B cell (primary cell): ENCODE results near the gene SLC38A5. TPM values are rescaled to one million over a fixed set of nuclear protein-coding genes. Genes with fewer than 3 reads are reported as not detected.

Source experiments
- ATAC-seq: fragments of 200-7000 bp; cut with Tn5 transposase; one replicate; pipeline ENCODE4 v1.10.0; 2021; ENCODE audit warnings: low read depth, mild to moderate bottlenecking, moderate number of reproducible peaks, moderate library complexity
- CTCF ChIA-PET: fragments of 350-600 bp; sonication (Branson Sonifier 250); formaldehyde crosslinking; loops from one replicate; lab custom pipeline; 2021; ENCODE audit warnings: antibody characterized with exemption, inconsistent platforms; lab: Charles Lee
- POLR2A ChIA-PET: fragments of 350-600 bp; sonication (Branson Sonifier 250); formaldehyde crosslinking; loops from one replicate; lab custom pipeline; 2021; ENCODE audit warnings: antibody characterized with exemption; lab: Charles Lee
- DNase-seq: peaks from one replicate; pipeline ENCODE4 v3.0.0; 2013
- H2AFZ ChIP-seq: 2 replicates; pipeline ENCODE4 v1.6.1; 2012; ENCODE audit warnings: mild to moderate bottlenecking, low read depth, low read length; ENCODE audit not compliant: insufficient read depth, poor library complexity, severe bottlenecking
- H3K27ac ChIP-seq, 2 donors: 1 replicate in 1 of 2; 2 replicates in 1 of 2; pipeline ENCODE4 v1.5.1; 2012 to 2013; ENCODE audit warnings: low read length in 2 of 2, mild to moderate bottlenecking in 2 of 2, moderate library complexity in 1 of 2
- H3K27me3 ChIP-seq, 4 experiments: fragments of 200-600 bp in 1 of 4; sonication (generic) in 1 of 4; replicated peaks in 1 of 4; 1 replicate in 2 of 4; 2 replicates in 2 of 4; pipeline versions ENCODE4 v1.6.1 to v1.7.0; 2013 to 2016; ENCODE audit warnings: low read length in 3 of 4, mild to moderate bottlenecking in 2 of 4, mixed read lengths in 1 of 4, moderate library complexity in 1 of 4; ENCODE audit not compliant: insufficient read depth in 4 of 4, control insufficient read depth in 3 of 4; ENCODE audit errors: control extremely low read depth in 1 of 4
- H3K36me3 ChIP-seq, 2 experiments: replicated peaks in 1 of 2; 1 replicate in 1 of 2; 2 replicates in 1 of 2; pipeline versions ENCODE4 v1.6.1 to v1.7.1; 2013; ENCODE audit warnings: low read length in 1 of 2; ENCODE audit not compliant: insufficient read depth in 2 of 2, control insufficient read depth in 1 of 2; ENCODE audit errors: control extremely low read depth in 1 of 2, extremely low read depth in 1 of 2
- H3K4me1 ChIP-seq, 2 donors: fragments of 200-600 bp in 1 of 2; sonication (generic) in 1 of 2; 1 replicate in 1 of 2; 2 replicates in 1 of 2; pipeline versions ENCODE4 v1.5.1 to v1.6.1; 2013 to 2017; ENCODE audit warnings: low read length in 2 of 2; ENCODE audit not compliant: control insufficient read depth in 2 of 2, insufficient read depth in 2 of 2
- H3K4me2 ChIP-seq: replicated peaks from 2 replicates; pipeline ENCODE3; 2012; ENCODE audit warnings: mild to moderate bottlenecking, low read depth, low read length; ENCODE audit not compliant: poor library complexity, severe bottlenecking
- H3K4me3 ChIP-seq, 5 experiments: fragments of 200-600 bp in 1 of 5; sonication (generic) in 1 of 5; 1 replicate in 3 of 5; 2 replicates in 2 of 5; pipeline versions ENCODE4 v1.5.1 to v1.7.0; 2011 to 2016; ENCODE audit warnings: low read length in 4 of 5, mild to moderate bottlenecking in 4 of 5, low read depth in 2 of 5, control low read depth in 1 of 5, moderate library complexity in 1 of 5; ENCODE audit not compliant: insufficient read depth in 1 of 5; ENCODE audit errors: control extremely low read depth in 1 of 5, extremely low read depth in 1 of 5
- H3K79me2 ChIP-seq: fragments of 200-600 bp; sonication (generic); one replicate; pipeline ENCODE4 v1.6.0; 2016; ENCODE audit warnings: low read length; ENCODE audit not compliant: control insufficient read depth, insufficient read depth
- H3K9ac ChIP-seq: fragments of 200-600 bp; sonication (generic); 2 replicates; pipeline ENCODE4 v1.6.1; 2017; ENCODE audit warnings: mild to moderate bottlenecking, low read length, moderate library complexity
- H3K9me3 ChIP-seq, 3 donors: one replicate each; pipeline versions ENCODE4 v1.6.1 to v1.7.1; 2013; ENCODE audit warnings: low read length in 2 of 3; ENCODE audit not compliant: control insufficient read depth in 2 of 3, insufficient read depth in 1 of 3; ENCODE audit errors: control extremely low read depth in 1 of 3
- H4K20me1 ChIP-seq: 2 replicates; pipeline ENCODE4 v1.6.0; 2012; ENCODE audit warnings: mild to moderate bottlenecking, low read length; ENCODE audit not compliant: insufficient read depth, control insufficient read depth, poor library complexity, severe bottlenecking
- H3K27ac Mint-ChIP-seq: one replicate; pipeline ENCODE4 v1.8.0; 2021; ENCODE audit warnings: mixed read lengths
- H3K27me3 Mint-ChIP-seq: one replicate; pipeline ENCODE4 v1.8.0; 2021; ENCODE audit warnings: mixed read lengths
- H3K4me1 Mint-ChIP-seq: one replicate; pipeline ENCODE4 v1.8.0; 2021; ENCODE audit warnings: mixed read lengths
- H3K4me3 Mint-ChIP-seq: one replicate; pipeline ENCODE4 v1.8.0; 2021; ENCODE audit warnings: mixed read lengths
- H3K9me3 Mint-ChIP-seq: one replicate; pipeline ENCODE4 v1.8.0; 2022; ENCODE audit warnings: mixed read lengths; ENCODE audit not compliant: insufficient read depth
- CTCF ChIP-seq: fragments of 200-600 bp; IDR thresholded peaks from one replicate; pipeline ENCODE4 v1.8.0; 2022; ENCODE audit warnings: antibody characterized with exemption, mild to moderate bottlenecking
- EZH2 ChIP-seq: IDR thresholded peaks from 2 replicates; pipeline ENCODE4 v1.6.1; 2012; ENCODE audit warnings: borderline replicate concordance, low read depth, mild to moderate bottlenecking, moderate library complexity, low read length; ENCODE audit not compliant: insufficient read depth, poor library complexity, severe bottlenecking
- WGBS: methylation state at CpG from one replicate; pipeline ENCODE4 v1.1.5; 2013; ENCODE audit warnings: missing lambda C conversion rate; ENCODE audit not compliant: insufficient coverage; 5-methylcytosine and 5-hydroxymethylcytosine counted together
- intact Hi-C: fragments of 100-400 bp; cut with micrococcal nuclease; formaldehyde crosslinking; loops from one replicate; pipeline ENCODE4 v1.10.0; 2022
- polyA plus RNA-seq: library from polyadenylated mRNA; depleted of rRNA; stranded (reverse); fragments of >200 nt; gene quantifications from 2 replicates; pipeline ENCODE4 v1.2.3, GENCODE V29; 2012
- total RNA-seq, 2 donors: library from RNA; stranded (reverse); fragments of 120-200 nt in 1 of 2; gene quantifications; 1 replicate in 1 of 2; 2 replicates in 1 of 2; pipeline versions ENCODE4 v1.2.3 to v1.2.4, GENCODE V29; 2013 to 2022

The SLC38A5 gene
- total and polyA plus RNA-seq, 2 donors (not counting 1 experiment from before 2014, with no cell fraction given), result 14.8 to 21.6 TPM

DNA sequence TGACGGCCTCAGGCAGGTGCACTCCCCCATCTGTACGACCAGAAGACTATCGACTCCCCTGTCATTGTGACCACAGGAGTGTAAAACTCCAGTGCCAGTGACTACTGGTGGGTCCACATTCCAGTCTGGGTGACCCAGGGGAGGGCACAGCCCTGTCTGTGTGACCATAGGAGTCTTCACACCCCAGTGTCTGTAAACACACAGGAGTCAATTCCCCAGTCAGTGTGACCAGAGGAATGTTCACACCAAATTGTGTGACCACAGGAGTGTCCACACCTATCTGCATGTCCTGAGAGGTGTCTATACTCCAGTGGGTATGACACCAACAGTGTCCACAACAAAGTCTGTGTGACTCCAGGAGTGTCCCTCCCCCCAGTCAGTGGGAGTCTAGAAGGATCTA, 18.0 kb upstream of the SLC38A5 start:
- Mint-ChIP-seq H3K27me3 (no peaks in the 10 kb centered on the region), H3K4me3 (no peak overlapping the region), H3K9me3 (no peaks in the 10 kb centered on the region), H3K27ac (no peak overlapping the region), H3K4me1 (no peaks in the 10 kb centered on the region)
- POLR2A ChIA-PET, result no interaction called here
- H3K4me3 ChIP-seq, result no peak overlapping the region
- no peaks in the 10 kb centered on the region for H4K20me1 ChIP-seq
- WGBS, result 86% methylated on average over 1 of the region's 3 CpGs
- no peaks in the 10 kb centered on the region for H3K9me3 ChIP-seq
- CTCF ChIA-PET, result no interaction called here
- TF ChIP-seq EZH2 (no peak), CTCF (no peak)
- H3K4me1 ChIP-seq, result no peaks in the 10 kb centered on the region
- no peak overlapping the region for H3K9ac ChIP-seq
- intact Hi-C loops, result no loop called here
- H3K36me3 ChIP-seq, result peaks cover 0 to 1% of the 10 kb centered on the region in 2 experiments
- DNase-seq (no peak), ATAC-seq (no peak)
- H3K27me3 ChIP-seq, result no peaks in the 10 kb centered on the region
- H3K4me2 ChIP-seq, result no peak overlapping the region
- H3K27ac ChIP-seq, result no peak overlapping the region
- H3K79me2 ChIP-seq, result no peaks in the 10 kb centered on the region
- no peak overlapping the region for H2AFZ ChIP-seq

GRCh38 chrX:48487362-48487798, 17.3 kb upstream of the SLC38A5 start:
- ChIA-PET CTCF (no interaction called here), POLR2A (no interaction called here)
- Histone ChIP-seq H3K36me3 (peaks cover 0 to 5% of the 10 kb centered on the region in 2 experiments), H3K4me3 (no peak overlapping the region), H2AFZ (no peak overlapping the region), H3K4me1 (no peaks in the 10 kb centered on the region), H3K79me2 (no peaks in the 10 kb centered on the region), H3K4me2 (no peak overlapping the region), H3K27me3 (no peaks in the 10 kb centered on the region), H3K27ac (no peak overlapping the region), H3K9me3 (no peaks in the 10 kb centered on the region), H3K9ac (no peak overlapping the region), H4K20me1 (no peaks in the 10 kb centered on the region)
- no peaks in the 10 kb centered on the region for H3K9me3 Mint-ChIP-seq
- WGBS, result 87% methylated on average over 9 of the region's 10 CpGs
- no peak for DNase-seq
- ATAC-seq, result no peak
- intact Hi-C loops, result no loop called here
- H3K4me1 Mint-ChIP-seq, result no peaks in the 10 kb centered on the region
- no peaks in the 10 kb centered on the region for H3K27me3 Mint-ChIP-seq
- H3K27ac Mint-ChIP-seq, result no peak overlapping the region
- TF ChIP-seq CTCF (no peak), EZH2 (no peak)
- no peak overlapping the region for H3K4me3 Mint-ChIP-seq
